HG02852 (cell line): ENCODE measurements around the gene STK16.
"Not testable (repeated sequence)": the region's sequence is repeated elsewhere in the genome, so short reads cannot be mapped to it uniquely, and the experiment has no call there.

ENCODE experiments used
- ATAC-seq: cut with Tn5 transposase; IDR thresholded peaks from one replicate; pipeline ENCODE4 v1.9.1; 2021; ENCODE audit warnings: mild to moderate bottlenecking, moderate library complexity; ENCODE audit not compliant: unreplicated experiment

Gene STK16

GRCh38 chr2:219245148-219245898, at the start of gene STK16, which contains the start of gene GLB1L:
Gene STK16 (plus strand): TSS chr2:219245479. CDS start chr2:219246000, 521 bp downstream.
Gene GLB1L (minus strand): TSS chr2:219245444. CDS start chr2:219243573, 1,871 bp downstream.
- ATAC-seq: peak; percentile 85

DNA sequence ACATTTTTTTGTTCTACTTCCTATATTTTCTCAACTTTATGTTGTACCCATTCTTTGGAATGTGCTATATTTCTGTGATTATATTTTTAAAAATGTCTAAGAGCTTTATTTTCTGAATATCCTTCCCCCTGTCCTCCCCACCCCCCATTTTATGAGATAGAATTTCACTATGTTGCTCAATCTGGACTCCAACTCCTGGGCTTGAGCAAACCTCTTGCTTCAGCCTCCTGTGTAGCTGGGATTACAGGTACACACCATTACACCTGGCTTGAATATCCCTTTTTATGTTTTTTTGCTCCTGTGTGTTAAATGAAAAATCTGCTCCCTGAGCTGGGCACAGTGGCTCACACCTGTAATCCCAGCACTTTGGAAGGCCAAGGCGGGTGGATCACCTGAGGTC, 47.9 kb upstream of the STK16 start:
- ATAC-seq: no peak

DNA sequence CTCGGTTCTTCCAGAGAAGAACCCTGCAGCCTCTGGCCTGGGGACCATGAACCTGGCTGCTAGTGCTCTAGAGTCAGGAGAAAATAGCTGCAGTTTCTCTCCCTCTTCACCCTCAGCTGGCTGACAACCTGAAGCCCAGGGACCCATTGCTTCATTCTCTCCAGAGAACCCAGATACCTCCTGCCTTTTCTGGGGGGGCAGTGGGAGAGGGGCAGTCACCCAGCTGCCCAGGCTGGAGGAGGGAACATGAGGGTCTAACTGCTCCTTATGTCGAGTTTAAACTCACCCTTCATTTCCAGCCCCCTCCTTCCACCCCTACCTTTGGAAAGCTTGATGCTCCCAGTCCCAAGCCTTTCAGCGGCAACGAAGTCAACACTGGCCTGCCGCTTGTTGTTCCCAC, 46.3 kb upstream of the STK16 start:
- no peak for ATAC-seq

- no peak for ATAC-seq
These were observed 45.6 kb upstream of the STK16 start for GRCh38 chr2:219199470-219200211.

GRCh38 chr2:219200502-219201326, 44.6 kb upstream of the STK16 start:
- not testable (repeated sequence) for ATAC-seq

DNA sequence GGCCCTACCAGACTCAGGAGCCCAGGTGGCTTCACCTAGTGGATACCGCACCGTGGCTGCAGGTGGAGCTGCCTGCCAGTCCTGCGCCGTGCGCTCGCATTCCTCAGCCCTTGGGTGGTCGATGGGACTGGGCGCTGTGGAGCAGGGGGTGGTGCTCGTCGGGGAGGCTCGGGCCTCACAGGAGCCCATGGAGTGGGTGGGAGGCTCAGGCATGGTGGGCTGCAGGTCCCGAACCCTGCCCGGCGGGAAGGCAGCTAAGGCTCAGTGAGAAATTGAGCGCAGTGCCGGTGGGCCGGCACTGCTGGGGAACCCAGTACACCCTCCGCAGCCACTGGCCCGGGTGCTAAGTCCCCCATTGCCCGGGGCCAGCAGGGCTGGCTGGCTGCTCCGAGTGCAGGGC, 43.9 kb upstream of the STK16 start:
- ATAC-seq: not testable (repeated sequence)

- ATAC-seq: no peak
These were observed 40.7 kb upstream of the STK16 start for GRCh38 chr2:219204425-219205164.

GRCh38 chr2:219205165-219205538, 40.1 kb upstream of the STK16 start:
- ATAC-seq: no peak

DNA sequence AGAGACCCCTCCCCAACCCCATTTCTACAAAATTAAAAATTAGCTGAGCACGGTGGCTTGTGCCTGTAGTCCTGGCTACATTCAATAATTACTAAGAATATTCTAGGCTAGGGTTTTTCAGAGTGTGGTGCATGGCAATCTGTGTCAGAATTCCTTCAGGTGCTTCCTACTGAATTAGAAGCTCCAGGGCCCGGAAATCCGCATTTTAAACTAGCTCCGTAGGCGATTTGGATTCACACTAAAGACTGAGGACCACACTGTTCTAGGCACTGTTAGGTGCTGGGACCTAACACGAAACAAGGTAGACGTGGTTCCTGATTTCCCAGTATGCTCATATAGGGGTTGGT, 39.3 kb upstream of the STK16 start:
- no peak for ATAC-seq

DNA sequence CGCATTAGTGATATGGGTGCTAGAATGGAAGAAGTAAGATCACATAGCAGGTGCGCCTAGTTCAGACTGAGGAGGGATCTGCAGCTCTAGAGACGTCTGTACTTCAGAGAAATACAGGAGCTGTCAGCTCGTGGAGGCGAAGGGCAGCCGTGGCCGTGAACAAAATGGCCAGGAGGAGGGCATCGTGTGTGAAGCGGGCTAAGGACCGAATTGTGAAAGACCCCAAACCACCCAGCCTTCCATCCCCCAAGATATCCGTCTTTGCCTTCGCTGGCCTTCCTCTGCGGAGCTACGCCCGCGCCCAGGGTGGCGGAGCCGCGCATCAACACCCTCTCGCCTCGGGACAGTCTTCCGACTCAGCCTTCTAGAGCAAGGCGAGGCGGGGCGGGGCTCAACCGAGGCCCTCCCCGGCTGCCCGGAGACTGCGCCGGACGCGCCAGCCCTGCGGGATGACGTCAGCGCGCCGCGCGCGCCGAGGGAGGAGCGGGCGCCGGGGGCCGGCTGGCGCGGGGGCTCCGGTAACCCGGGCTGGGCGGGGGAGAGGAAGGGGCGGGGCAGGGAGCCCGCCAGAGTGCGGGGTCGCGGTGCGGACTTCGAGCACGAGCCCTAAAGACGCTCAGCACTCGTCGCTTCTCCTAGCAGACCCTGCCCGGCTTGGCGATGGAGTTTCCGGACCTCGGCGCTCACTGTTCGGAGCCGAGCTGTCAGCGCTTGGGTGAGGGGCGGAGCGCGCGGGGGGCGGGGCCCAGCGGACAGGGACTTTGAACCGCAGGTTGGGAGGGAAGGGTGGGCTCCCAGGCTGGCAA, 38.7 kb upstream of the STK16 start, which contains the start of gene ZFAND2B:
Gene ZFAND2B, plus strand, starts transcription at position 455 of the 806 bp plus-strand sequence. Its CDS starts 206 bp downstream, at position 661.
- peak; percentile 97 for ATAC-seq

- no peak for ATAC-seq
These were observed 38.0 kb upstream of the STK16 start for GRCh38 chr2:219207134-219207883.

GRCh38 chr2:219207884-219208740, 37.2 kb upstream of the STK16 start:
- no peak for ATAC-seq

- ATAC-seq: no peak
These were observed 35.8 kb upstream of the STK16 start for GRCh38 chr2:219209236-219210195.

DNA sequence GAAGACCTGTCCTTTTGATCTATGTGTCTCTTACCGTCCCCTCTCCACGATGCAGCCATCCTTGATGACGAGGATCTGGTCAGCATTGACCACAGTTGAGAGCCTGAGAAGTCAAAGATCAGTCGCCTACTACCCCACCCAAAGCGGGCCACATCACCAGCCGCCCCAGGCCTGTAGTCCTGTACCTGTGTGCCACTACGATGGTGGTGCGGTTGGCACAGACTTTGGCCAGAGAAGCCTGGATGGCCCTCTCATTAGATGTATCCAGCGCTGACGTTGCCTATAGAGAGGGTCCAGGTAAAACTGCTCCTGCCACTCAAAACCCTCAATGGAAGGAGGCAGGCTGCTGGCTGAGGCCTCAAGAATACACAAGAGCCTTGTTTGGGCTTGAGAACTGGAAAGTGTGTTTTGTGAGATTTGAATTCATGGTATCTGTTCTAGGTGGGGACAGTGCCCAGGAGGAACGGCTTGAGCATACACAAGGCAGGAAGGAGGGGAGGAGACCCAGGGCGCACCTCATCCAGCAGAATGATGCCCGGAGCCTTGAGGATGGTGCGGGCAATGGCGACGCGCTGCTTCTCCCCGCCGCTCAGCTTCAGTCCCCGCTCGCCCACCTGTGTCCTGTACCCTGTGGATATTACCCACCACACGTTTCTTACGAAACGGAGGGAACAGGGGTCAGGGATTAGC, 34.9 kb upstream of the STK16 start:
- no peak for ATAC-seq

GRCh38 chr2:219210886-219211362, 34.4 kb upstream of the STK16 start:
- ATAC-seq: no peak

GRCh38 chr2:219213026-219213415, 32.3 kb upstream of the STK16 start:
- ATAC-seq: no peak
